ENCODE measurements around the gene PAFAH1B1.
"Not testable (repeated sequence)": the region's sequence is repeated elsewhere in the genome, so short reads cannot be mapped to it uniquely, and the experiment has no call there.

The PAFAH1B1 gene

DNA sequence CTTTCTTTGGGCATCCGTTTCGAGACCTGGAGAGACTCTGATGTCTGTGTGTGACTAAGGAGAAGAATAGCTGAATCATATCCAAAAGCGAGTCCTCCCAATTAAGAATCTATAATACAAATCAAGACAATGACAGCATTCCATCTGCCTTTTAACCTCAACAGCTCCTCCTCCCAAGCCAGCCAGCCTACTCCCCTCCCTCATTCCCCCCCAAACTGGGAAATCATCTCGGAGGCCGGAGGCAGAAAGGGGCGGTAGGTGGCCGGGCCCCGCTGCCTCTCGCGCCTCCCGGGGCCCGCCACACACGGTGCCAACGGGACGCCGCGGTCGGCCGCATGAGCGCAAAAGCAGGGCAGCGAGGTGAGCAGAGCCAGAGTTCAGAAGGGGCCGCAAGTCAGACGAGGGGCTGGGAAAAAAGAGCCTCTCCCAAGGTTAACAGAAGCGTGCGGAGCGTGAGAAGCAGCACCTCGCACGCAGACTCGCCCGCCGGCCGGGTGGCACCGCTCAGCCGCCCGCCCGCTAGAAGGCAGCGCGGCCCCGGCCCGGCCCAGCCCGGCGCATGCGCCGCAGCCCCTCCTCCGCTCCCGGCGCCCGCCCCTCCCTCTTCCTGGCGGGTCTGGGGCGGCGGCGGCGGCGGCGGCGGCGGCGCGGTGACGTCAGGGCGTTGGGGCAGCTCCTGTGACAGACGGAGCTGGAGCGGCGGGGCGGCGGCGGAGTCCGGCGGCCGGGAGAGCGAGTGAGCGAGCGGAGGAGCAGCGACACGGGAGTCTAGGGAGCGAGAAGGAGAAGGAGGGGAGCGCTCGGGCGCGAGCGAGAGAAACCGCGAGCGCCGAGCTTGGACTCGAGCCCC, at the start of gene PAFAH1B1:
PAFAH1B1 (plus strand) TSS at position 684 of the 850 bp plus-strand sequence. CDS start 44,635 bp downstream, outside the sequence.
- peak; percentile 96 for DNase-seq

DNA sequence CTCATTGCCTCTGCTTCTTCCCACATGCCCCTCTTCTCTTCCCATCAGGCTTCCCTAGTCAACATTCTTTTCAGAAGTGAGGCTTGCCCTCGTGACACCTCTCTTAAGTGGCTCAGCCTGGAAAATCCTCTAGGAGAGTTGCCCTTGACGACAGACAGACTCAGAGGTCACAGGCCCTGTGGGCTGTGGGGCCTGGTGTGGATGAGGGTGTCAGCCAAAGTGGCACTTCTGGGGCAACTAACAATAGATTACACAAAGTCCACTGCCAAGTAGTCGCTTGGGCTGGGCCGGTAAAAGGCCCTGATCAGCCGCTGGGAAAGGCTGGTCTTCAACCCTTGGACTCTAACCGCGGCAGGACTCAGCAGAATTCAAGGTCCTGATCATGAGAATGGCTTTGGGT, 48.1 kb upstream of the PAFAH1B1 start:
- DNase-seq: no peak

DNA sequence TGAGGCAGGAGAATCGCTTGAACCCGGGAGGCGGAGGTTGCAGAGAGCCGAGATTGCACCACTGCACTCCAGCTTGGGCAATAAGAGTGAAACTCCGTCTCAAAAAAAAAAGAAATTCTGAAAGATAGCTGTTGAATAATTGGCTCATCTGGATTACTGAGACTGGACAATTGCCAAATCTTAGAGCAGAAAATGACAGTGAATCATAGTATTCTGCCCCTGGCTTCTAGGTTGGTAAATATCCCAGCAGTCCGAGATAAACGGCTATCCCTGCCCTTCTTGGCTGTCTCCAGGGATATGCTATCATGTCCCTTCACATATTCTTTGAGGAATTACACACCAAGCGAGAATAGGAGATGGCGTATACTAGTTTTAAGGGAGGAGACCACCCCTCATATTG, 46.3 kb upstream of the PAFAH1B1 start:
- peak; percentile 78 for DNase-seq

DNA sequence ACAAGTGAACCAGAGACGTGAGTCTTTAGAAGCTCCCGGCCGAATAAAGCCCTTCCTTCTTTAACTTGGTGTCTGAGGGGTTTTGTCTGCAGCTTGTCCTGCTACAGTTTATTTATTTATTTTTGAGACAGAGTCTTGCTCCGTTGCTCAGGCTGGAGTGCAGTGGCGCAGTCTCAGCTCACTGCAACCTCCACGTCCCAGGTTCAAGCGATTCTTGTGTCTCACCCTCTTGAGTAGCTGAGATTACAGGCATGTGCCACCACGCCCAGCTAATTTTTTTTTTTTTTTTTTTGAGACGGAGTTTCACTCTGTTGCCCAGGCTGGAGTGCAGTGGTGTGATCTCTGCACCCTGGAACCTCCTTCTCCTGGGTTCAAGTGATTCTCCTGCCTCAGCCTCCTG, 45.4 kb upstream of the PAFAH1B1 start:
- peak; percentile 58 for DNase-seq

DNA sequence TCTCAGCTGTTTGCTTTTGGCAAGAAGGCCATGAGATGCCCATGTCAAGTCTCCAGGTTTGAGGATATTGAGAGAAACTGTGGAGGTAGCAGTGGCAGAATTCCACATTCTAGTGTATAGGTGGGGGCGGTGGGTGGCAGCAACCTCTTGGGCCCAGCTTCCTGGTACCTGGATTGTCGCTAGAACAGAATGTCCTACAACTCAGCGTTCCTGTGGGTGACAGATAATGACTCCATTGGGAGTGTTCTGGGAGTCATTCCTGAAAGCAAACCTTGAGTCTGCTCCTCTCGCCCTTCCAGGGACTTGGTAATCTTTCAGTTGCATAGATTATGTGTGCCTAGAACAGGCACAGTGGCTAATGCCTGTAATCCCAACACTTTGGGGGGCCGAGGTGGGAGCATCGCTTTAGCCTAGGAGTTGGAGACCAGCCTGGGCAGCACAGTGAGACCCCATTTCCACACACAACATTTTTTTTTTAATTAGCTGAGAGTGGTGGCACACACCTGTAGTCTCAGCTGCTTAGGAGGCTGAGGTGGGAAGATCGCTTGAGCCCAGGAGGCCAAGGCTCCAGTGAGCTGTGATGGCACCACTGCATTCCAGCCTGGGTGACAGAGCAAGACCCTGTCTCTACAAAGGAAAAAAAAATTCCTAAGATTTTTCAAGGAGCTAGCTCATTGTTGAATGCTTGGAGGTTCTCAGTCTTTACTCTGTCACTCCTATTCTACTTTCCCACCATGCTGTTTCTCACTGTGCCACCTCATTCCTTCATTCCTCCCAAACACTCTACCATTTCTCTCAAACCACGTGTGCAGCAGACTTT, 43.9 kb upstream of the PAFAH1B1 start:
- DNase-seq: no peak

DNA sequence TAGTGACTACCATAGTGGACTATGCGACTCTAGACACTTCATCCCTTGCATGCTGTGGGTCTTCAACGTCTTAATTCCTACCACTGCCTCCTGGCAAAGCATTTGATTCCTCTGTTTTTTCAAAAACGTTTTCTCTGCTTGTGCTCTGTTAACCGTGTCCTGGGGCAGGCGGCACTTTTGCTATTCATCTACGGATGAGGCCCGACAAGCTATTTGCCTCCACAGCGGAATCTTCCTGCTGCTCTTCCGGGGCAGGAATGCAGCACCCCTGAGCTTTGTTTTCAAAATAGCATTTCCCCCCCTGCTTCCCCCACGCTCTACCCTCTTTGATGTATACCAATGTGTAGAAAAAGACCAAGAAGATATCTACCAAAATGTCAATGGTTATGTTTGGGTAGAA, 42.0 kb upstream of the PAFAH1B1 start:
- DNase-seq: no peak

DNA sequence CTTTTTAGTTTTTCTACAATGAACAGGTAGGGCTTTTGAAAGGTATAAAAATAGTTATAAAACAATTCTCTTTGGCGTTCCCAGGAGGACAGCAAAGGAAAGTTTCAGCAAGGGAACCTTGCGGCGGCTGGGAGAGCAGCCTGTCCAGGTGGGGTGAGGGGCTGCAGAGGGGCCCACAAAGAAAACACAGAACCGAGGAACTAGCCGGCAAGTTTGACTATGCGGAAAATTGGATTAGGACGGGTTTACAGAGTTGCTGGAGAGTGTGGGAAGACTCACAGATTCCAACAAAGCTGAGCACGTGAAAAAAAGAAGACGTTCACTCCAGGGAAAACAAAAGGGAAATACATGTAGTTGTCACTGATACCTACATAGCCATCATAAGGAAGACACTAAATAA, 41.5 kb upstream of the PAFAH1B1 start:
- DNase-seq: no peak

DNA sequence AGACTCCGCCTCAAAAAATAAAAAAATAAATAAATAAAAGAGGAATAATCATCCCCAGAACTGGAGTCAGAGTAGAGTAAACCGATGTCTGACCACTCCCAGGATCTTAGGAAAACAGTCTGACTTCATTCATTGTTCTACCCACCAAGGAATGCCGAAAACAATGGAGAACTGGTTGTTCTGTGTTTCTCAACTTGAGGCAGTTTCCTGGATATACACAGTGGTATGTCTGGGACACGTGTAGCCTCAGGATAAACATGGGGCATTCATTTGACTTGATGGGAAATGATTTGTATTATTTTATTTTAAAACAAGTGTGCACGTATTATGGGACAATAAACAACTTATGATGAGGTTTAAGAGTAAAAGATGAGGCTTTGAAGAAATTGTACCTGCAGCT, 32.8 kb upstream of the PAFAH1B1 start:
- no peak for DNase-seq

DNA sequence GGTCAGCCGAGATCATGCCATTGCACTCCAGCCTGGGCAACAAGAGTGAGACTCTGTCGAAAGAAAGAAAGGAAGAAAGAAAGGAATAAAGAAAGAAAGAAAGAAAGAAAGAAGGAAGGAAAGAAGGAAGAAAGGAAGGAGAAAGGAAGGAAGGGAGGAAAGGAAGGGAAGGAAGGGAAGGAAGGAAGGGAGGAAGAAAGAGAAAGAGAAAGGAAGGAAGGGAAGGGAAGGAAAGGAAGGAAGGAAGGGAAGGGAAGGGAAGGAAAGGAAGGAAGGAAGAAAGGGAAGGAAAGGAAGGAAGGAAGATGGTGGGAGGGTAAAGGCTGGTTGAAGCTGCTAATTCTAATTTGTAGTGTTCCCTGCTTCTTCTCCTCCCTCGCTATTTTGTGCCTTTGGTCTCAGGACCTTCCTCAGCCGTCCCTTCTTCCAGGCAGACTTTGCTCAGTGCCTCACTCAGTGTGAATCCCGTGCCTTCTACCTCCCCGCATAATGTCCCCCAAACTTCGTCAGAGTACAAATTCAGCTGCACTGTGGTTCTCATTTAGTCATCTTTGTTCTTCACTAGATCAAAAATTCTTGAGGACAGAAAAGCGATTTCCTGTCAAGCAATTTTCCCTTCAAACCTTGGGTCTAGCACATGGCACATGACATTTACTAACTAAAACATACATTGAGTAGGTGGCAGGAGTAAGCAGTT, 31.1 kb upstream of the PAFAH1B1 start:
- no peak for DNase-seq

DNA sequence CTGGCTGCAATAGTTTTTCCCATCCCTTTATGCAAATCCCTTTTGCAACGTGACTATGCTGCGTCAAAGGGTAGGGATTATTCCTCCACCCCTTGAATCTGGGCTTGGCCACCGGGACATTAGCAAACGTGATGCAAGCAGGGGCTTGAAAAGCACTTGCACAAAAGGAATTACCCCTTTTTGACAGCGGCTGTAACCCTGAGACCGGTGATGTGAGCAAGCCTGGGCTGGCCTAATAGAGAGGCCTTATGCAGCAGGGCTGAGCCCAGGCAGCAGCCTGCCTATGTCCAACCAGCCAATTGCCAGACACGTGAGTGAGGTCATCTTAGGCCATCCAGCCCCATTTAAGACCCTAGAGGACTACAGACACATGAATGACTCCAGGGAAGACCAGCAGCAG, 30.4 kb upstream of the PAFAH1B1 start:
- no peak for DNase-seq

DNA sequence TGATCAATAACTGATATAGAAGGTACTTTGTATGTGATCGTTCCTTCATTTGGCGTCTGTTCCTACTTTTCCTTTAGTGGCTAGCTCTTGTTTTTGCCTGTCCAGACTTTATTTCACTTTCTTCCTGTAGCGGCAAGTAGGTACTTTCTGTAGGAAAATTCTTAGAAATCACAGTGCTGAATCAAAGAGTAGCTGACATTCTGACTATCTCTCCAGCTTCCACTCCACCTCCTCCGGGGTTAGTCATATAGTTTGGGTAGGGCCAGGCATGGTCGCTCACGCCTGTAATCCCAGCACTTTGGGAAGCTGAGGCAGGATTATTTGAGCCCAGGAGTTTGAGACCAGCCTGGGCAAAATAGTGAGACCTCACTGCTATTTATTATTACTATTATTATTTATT, 29.9 kb upstream of the PAFAH1B1 start:
- no peak for DNase-seq

DNA sequence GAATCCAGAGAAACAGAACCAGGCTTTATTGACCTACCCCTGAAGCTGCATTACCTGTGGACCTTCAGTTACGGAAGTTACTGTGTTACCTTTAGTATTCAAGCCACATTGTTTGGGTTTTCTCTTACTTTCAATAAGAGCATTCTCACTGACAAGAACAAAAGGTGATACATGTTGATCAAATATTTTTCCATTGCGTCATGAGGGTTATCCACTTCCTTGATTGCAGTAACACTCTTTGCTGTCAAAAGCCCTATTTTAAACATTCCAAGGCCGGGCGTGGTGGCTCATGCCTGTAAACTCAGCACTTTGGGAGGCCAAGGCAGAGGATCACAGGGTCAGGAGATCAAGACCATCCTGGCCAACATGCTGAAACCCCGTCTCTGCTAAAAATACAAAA, 28.6 kb upstream of the PAFAH1B1 start:
- no peak for DNase-seq

DNA sequence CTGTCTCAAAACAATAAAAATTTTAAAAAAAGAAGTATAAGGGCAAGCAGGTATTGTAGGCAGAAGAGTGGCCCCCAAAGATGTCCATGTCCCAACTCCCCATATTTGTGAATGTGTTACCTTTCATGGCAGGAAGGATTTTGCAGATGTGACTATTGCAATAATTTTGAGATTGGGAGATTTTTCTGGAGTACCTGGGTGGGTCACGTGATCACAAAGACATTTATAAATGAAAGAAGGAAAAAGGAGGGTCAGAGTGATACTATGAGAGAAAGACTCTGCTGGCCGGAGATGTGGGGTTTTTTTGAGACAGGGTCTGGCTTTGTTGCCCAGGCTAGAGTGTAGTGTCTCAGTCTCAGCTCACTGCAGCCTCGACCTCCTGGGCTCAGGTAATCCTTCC, 27.4 kb upstream of the PAFAH1B1 start:
- DNase-seq: no peak

DNA sequence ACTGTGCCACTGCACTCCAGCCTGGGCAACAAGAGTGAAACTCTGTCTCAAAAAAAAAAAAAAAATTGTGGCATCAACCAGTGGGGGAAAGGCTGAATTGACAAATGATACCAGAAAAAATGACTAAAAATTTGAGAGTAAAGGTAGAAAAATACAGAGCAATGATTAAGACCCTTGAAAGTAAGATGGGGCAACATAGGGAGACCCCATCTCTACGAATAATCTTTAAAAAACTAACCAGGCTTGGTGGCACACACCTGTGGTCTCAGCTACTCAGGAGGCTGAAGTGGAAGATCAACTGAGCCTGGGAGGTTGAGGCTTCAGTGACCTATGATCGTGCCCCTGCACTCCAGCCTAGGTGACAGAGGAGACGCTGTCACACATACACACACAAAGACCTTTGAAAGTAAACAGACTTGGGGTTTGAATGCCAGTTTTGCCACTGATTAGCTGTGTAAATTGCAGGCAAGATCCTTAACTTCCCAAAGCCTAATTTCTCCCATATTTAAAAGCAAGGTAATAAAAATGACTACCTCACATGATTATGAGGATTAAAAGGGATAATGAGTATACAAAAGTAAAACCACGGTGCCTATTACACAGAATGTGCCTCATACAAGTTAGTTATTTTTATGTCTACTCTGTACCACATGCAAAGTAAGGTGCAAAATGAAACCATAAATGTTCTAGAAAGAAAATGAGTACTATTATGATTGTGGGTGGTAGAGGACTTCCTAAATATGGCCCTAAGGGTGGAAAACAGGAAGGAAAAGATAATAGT, 21.7 kb upstream of the PAFAH1B1 start:
- peak; percentile 15 for DNase-seq

DNA sequence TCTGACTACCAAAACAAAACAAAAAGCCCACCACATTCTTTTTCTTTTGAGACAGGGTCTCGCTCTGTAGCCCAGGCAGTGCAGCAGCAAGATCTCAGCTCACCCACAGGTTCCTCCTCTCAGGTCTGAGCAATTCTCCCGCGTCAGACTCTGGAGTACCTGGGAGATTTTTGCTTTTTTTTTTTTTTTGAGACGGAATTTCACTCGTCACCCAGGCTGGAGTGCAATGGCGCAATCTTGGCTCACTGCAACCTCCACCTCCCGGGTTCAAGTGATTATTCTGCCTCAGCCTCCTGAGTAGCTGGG, 21.2 kb upstream of the PAFAH1B1 start:
- not testable (repeated sequence) for DNase-seq

DNA sequence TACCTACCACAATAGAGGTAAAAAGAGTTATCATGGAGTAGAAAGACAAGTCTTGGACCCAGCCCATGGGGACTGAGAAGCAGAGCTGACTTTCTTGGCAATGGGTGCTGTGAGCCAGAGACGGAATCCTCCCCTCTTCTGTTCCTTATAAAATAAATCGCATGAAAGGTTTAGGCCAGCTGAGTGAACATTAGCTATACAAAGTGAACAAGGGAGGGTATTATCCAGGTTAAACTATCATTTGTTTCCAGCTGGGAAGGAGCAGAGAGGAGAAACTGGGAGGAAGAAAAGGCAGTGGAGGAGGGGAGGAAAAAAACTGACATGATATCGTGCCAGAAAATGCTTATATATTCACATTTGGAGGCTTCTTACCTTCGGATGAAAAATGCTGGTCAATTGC, 13.3 kb upstream of the PAFAH1B1 start:
- no peak for DNase-seq

DNA sequence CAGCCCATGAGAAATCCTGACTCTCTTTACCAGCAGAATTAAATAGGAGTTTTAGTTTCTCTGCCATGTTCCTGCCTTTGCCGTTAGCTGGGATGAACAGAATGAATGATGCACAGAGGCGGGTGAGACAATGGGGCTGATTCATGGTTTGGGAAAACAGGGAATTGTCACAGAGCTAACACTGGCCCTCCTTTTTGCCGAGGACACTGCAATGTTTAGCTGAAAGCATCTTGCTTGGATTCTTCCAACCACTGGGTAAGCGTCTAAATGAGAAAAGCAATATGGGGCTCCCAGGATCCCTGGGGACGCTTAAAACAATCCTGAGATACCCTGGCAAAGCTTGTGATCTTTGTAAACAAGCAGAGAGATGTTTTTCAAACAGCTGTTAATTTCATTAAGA, 12.8 kb upstream of the PAFAH1B1 start:
- no peak for DNase-seq

DNA sequence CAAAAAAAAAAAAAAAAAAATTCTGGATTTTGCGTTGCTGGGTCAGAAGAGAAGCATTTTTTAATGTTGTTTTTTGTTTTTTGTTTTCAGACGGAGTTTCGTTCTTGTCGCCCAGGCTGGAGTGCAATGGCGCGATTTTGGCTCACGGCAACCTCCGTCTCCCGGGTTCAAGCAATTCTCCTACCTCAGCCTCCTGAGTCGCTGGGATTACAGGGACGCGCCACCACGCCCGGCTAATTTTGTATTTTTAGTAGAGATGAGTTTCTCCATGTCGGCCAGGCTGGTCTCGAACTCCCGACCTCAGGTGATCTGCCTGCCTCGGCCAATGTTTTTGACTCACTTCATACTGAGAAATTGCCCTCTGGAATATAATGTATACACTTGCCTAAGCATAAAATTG, 11.0 kb upstream of the PAFAH1B1 start:
- no peak for DNase-seq

DNA sequence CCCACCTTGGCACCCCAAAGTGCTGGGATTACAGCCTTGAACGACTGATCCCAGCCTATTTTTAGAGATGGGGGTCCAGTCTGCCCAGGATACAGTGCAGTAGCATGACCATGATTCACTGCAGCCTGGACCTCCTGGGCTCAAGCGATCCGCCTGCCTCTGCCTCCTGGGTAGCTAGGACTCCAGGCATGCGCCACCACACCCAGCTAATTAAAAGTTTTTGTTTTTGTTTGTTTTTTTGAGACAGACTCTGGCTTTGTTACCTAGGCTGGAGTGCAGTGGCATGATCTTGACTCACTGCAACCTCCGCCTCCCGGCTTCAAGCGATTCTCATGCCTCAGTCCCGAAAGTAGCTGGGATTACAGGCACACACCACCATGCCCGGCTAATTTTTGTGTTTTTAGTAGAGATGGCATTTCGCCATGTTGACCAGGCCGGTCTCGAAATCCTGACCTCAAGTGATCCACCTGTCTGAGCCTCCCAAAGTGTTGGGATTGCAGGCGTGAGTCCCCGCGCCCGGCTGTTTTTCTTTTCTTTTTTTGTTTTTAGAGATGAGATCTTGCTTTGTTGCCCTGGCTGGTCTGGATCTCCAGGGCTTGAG, 2.3 kb upstream of the PAFAH1B1 start:
- DNase-seq: no peak

DNA sequence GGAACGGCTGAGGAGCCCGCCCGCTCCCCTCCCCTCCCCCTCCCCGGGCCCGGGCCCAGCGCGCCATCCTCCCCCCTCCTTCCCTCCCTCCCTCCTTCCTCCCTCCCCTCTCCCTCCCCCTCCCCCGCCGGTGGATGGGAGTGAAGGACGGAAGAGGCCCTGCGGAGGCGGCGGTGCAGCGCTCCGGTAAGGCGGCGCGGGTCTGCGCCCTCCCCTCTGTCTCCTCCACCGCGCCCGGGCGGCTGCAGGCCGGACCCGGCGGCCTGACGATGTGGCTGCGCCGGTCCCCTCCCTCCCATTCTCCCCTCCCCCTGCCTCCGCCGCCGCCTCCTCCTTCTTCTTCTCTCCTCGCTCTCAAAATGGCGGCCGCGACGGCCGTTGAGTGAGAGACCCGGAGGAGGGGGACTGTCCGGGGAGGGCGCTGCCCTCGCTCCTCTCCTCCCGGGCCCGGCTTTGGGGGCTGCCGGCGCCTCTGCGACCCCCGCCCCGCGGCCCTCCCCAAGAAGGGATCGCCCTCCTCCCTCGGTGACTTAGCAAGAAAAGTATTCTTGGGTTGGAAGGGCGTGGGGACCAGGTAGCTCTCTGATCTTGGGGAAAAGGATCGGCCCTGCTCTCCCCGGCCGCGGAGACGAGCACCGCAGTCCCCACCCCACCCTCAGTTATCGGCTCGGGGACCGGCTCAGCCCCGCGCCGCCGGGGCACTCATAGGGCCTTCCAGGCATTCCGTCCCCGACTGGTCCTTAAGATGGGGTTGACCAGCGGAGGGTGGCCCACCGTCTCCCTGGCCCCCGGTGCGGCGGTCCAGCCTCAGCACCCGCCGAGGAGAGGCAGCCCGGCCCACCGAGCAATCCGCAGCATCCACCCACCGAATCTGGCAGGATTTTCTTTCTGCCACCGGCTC, 617 bp downstream of the PAFAH1B1 start:
- DNase-seq: peak; percentile 89

Data from OCI-M1 (cell line).